Measurements from ENCODE around the gene SELENOF.

SELENOF gene

GRCh38 chr1:86928819-86929218 is 14.9 kb upstream of the SELENOF start:
- H3K4me1 Mint-ChIP-seq: peaks cover 6% of the 10 kb centered on the region
- H3K9me3 Mint-ChIP-seq: peaks cover 43% of the 10 kb centered on the region
- peaks cover 43% of the 10 kb centered on the region for H3K36me3 Mint-ChIP-seq (ENCODE audit: low read depth)
- no peak for TF ChIP-seq CTCF (IDR thresholded peaks at IDR 0.05)
- DNase-seq: no peak
- no peak overlapping the region for H3K27ac Mint-ChIP-seq
- no peaks in the 10 kb centered on the region for H3K27me3 Mint-ChIP-seq (ENCODE audit: low read depth, poor library complexity)
- H3K4me3 Mint-ChIP-seq: no peak overlapping the region

- Mint-ChIP-seq H3K4me3 (no peak overlapping the region), H3K4me1 (no peaks in the 10 kb centered on the region), H3K36me3 (ENCODE audit: low read depth) (peaks cover 47% of the 10 kb centered on the region), H3K27me3 (ENCODE audit: low read depth, poor library complexity) (no peaks in the 10 kb centered on the region), H3K27ac (no peak overlapping the region), H3K9me3 (peaks cover 47% of the 10 kb centered on the region)
- no peak for TF ChIP-seq CTCF (IDR thresholded peaks at IDR 0.05)
- DNase-seq: no peak
These were observed 13.0 kb upstream of the SELENOF start for GRCh38 chr1:86926883-86927282.

GRCh38 chr1:86925742-86926141 is 11.8 kb upstream of the SELENOF start:
- no peak for TF ChIP-seq CTCF (IDR thresholded peaks at IDR 0.05)
- no peak for DNase-seq
- H3K9me3 Mint-ChIP-seq: peaks cover 58% of the 10 kb centered on the region

GRCh38 chr1:86924324-86924960 is 10.5 kb upstream of the SELENOF start:
- no peak for TF ChIP-seq CTCF (IDR thresholded peaks at IDR 0.05)
- H3K27me3 Mint-ChIP-seq (ENCODE audit: low read depth, poor library complexity): no peaks in the 10 kb centered on the region
- H3K36me3 Mint-ChIP-seq (ENCODE audit: low read depth): peaks cover 70% of the 10 kb centered on the region
- H3K27ac Mint-ChIP-seq: no peak overlapping the region
- no peak for DNase-seq
- H3K9me3 Mint-ChIP-seq: peaks cover 71% of the 10 kb centered on the region
- no peak overlapping the region for H3K4me3 Mint-ChIP-seq
- no peaks in the 10 kb centered on the region for H3K4me1 Mint-ChIP-seq

More at GRCh38 chr1:86925742-86926141, 11.8 kb upstream of the SELENOF start:
- Mint-ChIP-seq H3K27me3 (ENCODE audit: low read depth, poor library complexity) (no peaks in the 10 kb centered on the region), H3K36me3 (ENCODE audit: low read depth) (peaks cover 57% of the 10 kb centered on the region), H3K4me1 (no peaks in the 10 kb centered on the region), H3K4me3 (no peak overlapping the region), H3K27ac (no peak overlapping the region)

- Mint-ChIP-seq H3K36me3 (ENCODE audit: low read depth) (peaks cover 84% of the 10 kb centered on the region), H3K27ac (no peak overlapping the region), H3K4me1 (peaks cover 5% of the 10 kb centered on the region), H3K4me3 (no peak overlapping the region), H3K9me3 (peaks cover 76% of the 10 kb centered on the region), H3K27me3 (ENCODE audit: low read depth, poor library complexity) (no peaks in the 10 kb centered on the region)
- no peak for TF ChIP-seq CTCF (IDR thresholded peaks at IDR 0.05)
- no peak for DNase-seq
These were observed 8.5 kb upstream of the SELENOF start for GRCh38 chr1:86922445-86922844.

- Mint-ChIP-seq H3K27me3 (ENCODE audit: low read depth, poor library complexity) (no peaks in the 10 kb centered on the region), H3K4me1 (peaks cover 16% of the 10 kb centered on the region), H3K27ac (no peak overlapping the region), H3K9me3 (peaks cover 28% of the 10 kb centered on the region), H3K4me3 (no peak overlapping the region), H3K36me3 (ENCODE audit: low read depth) (peaks cover 38% of the 10 kb centered on the region)
- DNase-seq: no peak
- TF ChIP-seq CTCF (IDR thresholded peaks at IDR 0.05): no peak
These were observed 2.8 kb upstream of the SELENOF start for GRCh38 chr1:86916752-86917151.

Measured in nephron progenitor cell (in vitro differentiated cells).